PFSK-1 (cell line): ENCODE measurements around the gene PTPN21.

Experiments used
- FOXP2 ChIP-seq: optimal IDR thresholded peaks from 2 replicates; pipeline ENCODE3; 2011; ENCODE audit warnings: borderline replicate concordance, control low read depth, inconsistent platforms; ENCODE audit not compliant: insufficient read depth; ENCODE audit errors: extremely low read length, extremely low read depth
- POLR2AphosphoS5 ChIP-seq: IDR thresholded peaks from 2 replicates; pipeline ENCODE4 v1.6.1; 2012; ENCODE audit warnings: low read depth, mild to moderate bottlenecking, control low read depth, low read length, moderate library complexity
- REST ChIP-seq, 2 experiments: IDR thresholded peaks; 2 replicates each; pipeline versions ENCODE4 v1.6.1 to v1.8.0; 2011 to 2012; ENCODE audit warnings: low read depth in 2 of 2, low read length in 2 of 2, control low read depth in 1 of 2, inconsistent platforms in 1 of 2, mild to moderate bottlenecking in 1 of 2, moderate library complexity in 1 of 2; ENCODE audit not compliant: insufficient read depth in 1 of 2
- SIN3A ChIP-seq: IDR thresholded peaks from 2 replicates; pipeline ENCODE4 v1.6.1; 2012; ENCODE audit warnings: mild to moderate bottlenecking, low read length, moderate library complexity, borderline replicate concordance; ENCODE audit not compliant: insufficient read depth
- TAF1 ChIP-seq: IDR thresholded peaks from 2 replicates; pipeline ENCODE4 v1.6.1; 2012; ENCODE audit warnings: low read length, control low read depth, borderline replicate concordance; ENCODE audit not compliant: insufficient read depth

- TF ChIP-seq TAF1 (no peak), POLR2AphosphoS5 (no peak), REST (IDR thresholded peaks at IDR 0.05; ENCODE audit: insufficient read depth in 1 of 2, low read depth in 2 of 2, low read length in 2 of 2) (no peak), SIN3A (no peak), FOXP2 (no peak)
These were observed 49.4 kb upstream of the PTPN21 start for GRCh38 chr14:88604212-88604611.
